Stimulated activated CD4-positive, alpha-beta T cell treated with anti-CD3 and anti-CD28 coated beads, Interleukin-15, amount 100 ng/mL, for 48 hours (primary cell): ENCODE data around the gene CPNE7.
"Not testable (repeated sequence)": the region's sequence is repeated elsewhere in the genome, so short reads cannot be mapped to it uniquely, and the experiment has no call there.

Source experiments
- DNase-seq, 2 donors: peaks; one replicate each; pipeline ENCODE4 v3.0.0-alpha.2; 2020; ENCODE audit warnings: low read depth in 2 of 2

The CPNE7 gene

GRCh38 chr16:89583197-89583894 is 7.8 kb downstream of the CPNE7 start:
- no peak for DNase-seq

DNA sequence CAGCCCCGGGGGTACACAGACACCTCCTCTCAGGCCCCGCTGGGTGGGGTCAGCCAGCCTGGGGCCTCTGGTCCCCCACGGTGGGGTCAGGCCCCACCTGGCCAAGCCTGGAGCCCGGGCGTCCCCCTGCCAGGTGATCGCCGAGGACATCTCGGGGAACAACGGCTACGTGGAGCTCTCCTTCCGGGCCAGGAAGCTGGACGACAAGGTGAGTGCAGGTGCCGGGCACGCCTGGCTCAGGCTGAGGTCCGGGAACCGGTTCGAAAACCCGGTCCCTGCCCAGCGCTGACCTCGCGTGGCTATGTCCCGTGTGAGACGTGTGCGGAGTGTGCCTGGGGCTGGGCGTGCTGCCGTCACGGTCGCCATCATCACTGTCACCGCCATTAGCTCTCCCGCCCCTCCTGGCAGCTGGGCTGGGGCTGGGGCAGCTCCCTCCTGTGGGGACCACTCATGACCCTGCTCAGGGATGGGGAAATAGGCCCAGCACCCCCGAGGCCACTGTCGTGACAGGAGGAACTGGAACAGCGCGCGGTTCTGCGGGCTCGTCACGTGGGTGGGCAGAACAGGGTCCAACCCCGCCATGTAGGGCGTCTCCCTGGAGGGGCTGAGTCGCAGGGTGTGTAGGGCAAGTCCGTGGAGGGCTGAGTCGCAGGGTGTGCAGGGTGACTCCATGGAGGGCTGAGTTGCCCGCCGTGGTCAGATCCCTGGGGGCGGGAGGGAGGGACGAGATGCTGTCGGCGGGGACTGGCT is 8.5 kb downstream of the CPNE7 start:
- DNase-seq, result no peak

DNA sequence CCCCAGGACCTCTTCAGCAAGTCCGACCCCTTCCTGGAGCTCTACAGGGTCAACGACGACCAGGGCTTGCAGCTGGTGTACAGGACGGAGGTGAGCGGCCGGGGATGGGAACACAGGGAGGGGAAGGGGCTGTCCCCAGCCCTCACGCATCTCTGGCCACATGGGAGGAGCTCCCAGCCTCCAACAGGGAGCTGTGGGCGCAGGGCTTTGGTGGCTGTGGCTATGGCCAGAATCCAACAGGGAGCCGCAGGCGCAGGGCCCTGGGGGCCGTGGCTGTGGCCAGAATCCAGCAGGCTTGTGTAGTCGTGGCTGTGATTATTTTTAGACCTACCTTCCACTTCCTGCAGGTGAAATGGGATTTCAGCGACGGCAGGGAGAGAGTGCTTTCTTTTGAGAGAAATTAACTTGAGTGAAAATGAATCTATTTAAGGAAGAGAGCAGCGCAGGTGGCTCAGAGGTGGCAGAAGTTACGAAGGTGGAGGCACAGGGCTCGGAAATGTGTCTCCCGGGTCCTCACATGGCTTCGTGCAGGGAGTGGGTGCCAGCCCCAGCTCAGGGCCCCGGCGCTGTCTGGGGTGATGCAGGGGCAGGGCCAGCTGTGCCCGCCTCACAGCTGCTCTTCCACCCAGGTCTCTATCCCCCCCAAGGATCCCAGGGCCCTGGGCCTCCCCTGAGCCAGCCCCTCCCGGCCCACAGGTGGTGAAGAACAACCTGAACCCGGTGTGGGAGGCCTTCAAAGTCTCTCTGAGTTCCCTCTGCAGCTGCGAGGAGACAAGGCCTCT is 9.4 kb downstream of the CPNE7 start:
- no peak for DNase-seq

GRCh38 chr16:89586218-89586617 is 10.7 kb downstream of the CPNE7 start:
- DNase-seq, result no peak

DNA sequence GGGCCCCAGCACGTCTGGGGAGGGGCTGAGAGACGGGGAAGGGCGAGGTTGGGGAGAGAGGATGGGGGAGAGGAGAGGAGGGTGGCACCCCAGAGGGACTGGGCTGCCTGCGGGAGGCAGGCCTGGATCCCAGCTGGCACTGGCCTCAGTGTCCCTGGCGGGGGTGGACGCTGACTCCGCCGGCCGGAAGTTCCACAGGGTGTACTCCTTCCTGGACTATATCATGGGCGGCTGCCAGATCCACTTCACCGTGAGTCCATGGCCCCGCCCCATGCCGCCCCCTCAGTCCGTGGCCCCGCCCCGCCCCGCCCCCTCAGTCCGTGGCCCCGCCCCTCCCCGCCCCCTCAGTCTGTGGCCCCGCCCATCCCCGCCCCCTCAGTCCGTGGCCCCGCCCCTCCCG is 11.3 kb downstream of the CPNE7 start:
- no peak for DNase-seq

DNA sequence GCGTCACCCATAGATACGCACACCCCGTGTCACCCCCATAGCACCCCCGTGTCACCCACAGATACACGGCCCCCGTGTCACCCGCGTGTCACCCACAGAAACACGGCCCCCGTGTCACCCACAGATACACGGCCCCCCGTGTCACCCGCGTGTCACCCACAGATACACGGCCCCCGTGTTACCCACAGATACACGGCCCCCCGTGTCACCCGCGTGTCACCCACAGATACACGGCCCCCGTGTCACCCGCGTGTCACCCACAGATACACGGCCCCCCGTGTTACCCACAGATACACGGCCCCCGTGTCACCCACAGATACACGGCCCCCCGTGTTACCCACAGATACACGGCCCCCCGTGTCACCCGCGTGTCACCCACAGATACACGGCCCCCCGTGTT is 12.1 kb downstream of the CPNE7 start:
- not testable (repeated sequence) for DNase-seq

DNA sequence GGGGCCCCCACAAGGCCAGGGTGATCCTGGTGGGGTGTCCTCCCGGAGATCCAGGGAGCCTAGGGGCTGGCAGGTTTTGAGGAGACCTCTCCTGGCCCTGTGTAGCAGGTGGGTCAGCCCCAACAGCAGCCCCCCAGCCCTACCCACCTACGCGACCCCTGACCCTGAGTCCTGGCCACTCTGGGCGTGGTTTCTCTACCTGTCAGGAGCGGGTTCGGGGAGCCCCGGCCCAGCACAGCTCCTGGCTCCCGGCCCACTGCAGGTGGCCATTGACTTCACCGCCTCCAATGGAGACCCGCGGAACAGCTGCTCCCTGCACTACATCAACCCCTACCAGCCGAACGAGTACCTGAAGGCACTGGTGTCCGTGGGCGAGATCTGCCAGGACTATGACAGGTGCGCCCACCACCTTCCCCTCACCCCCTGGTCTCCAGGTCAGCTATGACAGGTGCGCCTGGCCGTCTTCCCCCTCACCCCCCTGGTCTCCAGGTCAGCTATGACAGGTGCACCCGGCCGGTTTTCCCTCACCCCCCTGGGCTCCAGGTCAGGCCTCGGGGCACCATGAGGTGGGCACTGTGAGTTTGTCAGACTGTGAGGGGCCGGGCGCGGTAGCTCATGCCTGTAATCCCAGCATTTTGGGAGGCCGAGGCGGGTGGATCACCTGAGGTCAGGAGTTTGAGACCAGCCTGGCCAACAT is 13.0 kb downstream of the CPNE7 start:
- DNase-seq, result no peak

DNA sequence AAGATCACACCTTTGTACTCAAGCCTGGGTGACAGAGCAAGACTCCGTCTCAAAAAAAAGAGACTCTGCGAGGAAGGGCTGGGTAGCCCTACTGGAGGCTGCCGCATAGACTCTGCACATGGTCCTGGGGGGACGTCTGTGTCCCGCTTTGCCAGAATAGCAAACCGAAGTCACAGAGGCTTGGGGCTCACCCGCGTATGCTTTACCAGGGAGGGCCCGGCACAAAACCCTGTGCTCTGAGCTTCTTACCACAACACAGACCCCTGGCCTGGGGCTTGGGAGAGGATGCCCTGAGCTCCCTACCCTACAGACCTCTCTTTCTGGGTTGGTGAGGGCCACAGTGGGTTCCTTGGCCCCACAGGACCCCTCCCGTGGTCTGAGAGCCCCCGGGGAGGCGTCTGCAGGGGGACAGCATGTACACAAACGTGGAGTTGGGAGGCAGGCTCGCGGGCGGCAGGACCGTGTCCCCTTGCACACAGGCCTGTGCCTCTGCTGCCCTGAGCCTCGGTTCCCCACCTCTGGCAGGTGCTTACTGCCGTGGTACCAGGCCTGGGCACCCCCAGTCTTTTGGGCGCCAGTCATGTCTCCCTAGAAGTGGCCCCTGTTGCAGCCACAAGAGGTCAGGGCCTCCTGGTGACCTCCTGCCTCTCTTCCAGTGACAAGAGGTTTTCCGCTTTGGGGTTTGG is 13.8 kb downstream of the CPNE7 start:
- no peak for DNase-seq

DNA sequence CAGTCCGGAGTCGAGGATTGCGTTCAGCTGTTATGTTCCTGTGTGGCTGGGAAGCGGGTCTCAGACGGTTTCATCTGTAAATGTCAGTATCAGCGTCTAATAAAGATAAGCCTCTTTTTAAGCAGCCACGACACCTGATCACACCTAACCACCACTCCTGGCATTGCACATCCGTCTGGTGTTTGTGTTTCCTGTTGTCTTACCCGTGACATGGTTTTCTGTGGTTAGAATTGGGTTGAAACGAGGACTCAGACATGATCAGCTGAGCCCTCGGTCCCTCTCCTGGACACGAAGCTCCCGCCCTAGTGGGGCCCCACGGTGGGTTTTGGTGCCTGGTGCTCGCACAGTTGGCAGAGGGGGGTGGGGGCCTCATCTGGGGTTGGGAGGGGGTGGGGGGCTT is 18.3 kb downstream of the CPNE7 start:
- no peak for DNase-seq

GRCh38 chr16:89595330-89596060 is 19.9 kb downstream of the CPNE7 start:
- no peak for DNase-seq

GRCh38 chr16:89596061-89596689 is 20.6 kb downstream of the CPNE7 start:
- DNase-seq, result no peak

GRCh38 chr16:89596957-89597649 is 21.5 kb downstream of the CPNE7 start:
- DNase-seq, result no peak

DNA sequence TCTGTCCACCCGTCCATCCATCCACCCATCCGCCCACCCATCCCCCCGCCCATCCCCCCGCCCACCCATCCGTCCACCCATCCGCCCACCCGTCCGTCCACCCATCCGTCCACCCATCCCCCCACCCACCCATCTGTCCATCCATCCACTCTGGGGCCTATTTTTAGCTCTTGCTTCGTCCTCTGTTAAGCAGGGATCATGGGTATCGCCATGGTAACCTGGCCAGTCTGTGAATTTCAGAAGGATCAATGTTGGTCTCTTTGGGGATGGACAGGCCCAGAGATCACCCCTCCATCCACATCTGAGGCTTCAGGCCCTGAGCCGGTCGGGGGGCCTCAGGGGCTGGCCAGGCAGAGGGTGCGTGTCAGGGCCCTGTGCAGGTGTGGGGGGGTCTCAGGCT is 22.6 kb downstream of the CPNE7 start:
- DNase-seq, result no peak

GRCh38 chr16:89599451-89599858 is 23.9 kb downstream of the CPNE7 start:
- peak in 1 of 2 donors; percentile 28 for DNase-seq

- no peak for DNase-seq
Measured at GRCh38 chr16:89599902-89600301, 24.3 kb downstream of the CPNE7 start.

- DNase-seq, result no peak
Measured at GRCh38 chr16:89600427-89600826, 24.9 kb downstream of the CPNE7 start.

GRCh38 chr16:89600956-89601355 is 25.4 kb downstream of the CPNE7 start:
- no peak for DNase-seq

GRCh38 chr16:89601906-89602272 is 26.3 kb downstream of the CPNE7 start:
- no peak for DNase-seq

GRCh38 chr16:89602273-89602951 is 26.9 kb downstream of the CPNE7 start:
- peak; percentile 40 to 68 for DNase-seq
